Left ventricle myocardium inferior (tissue), 1 donor: ENCODE measurements around the gene ZNF705A. TPM values are rescaled to one million over a fixed set of nuclear protein-coding genes. Genes with fewer than 3 reads are reported as not detected.
A peak's percentile ranks its signal among the peaks of the same experiment; 100 is the strongest.
"Not testable (repeated sequence)": the region's sequence is repeated elsewhere in the genome, so short reads cannot be mapped to it uniquely, and the experiment has no call there.

ENCODE experiments used
- DNase-seq: peaks from one replicate; pipeline ENCODE4 v3.0.0-alpha.2; 2020
- H3K27ac ChIP-seq: fragments of 200-600 bp; replicated peaks from 2 replicates; pipeline ENCODE4 v1.8.0; 2021
- H3K27me3 ChIP-seq: fragments of 200-600 bp; 2 replicates; pipeline ENCODE4 v1.8.0; 2021; ENCODE audit warnings: low read depth
- H3K36me3 ChIP-seq: fragments of 200-600 bp; 2 replicates; pipeline ENCODE4 v1.8.0; 2021
- H3K4me1 ChIP-seq: fragments of 200-600 bp; 2 replicates; pipeline ENCODE4 v1.8.0; 2021
- H3K4me3 ChIP-seq: fragments of 200-600 bp; 2 replicates; pipeline ENCODE4 v1.8.0; 2021; ENCODE audit warnings: mild to moderate bottlenecking, moderate library complexity
- H3K9me3 ChIP-seq: fragments of 200-600 bp; replicated peaks from 2 replicates; pipeline ENCODE4 v1.8.0; 2021
- CTCF ChIP-seq: fragments of 200-600 bp; IDR thresholded peaks from 2 replicates; pipeline ENCODE4 v1.8.0; 2021; ENCODE audit warnings: antibody characterized with exemption, mild to moderate bottlenecking, borderline replicate concordance
- intact Hi-C: fragments of 100-400 bp; cut with micrococcal nuclease; formaldehyde crosslinking; loops from one replicate; pipeline ENCODE4 v1.11.0; 2022
- total RNA-seq: library from RNA; stranded (reverse); fragmentation: NEBNext Ultra II Directional; extraction: Animal tissue kit (Norgen Biotek cat#: 25700); gene quantifications from one replicate; pipeline ENCODE4 v1.2.1, GENCODE V29; 2021
- donor health status: DM: no; HTN: yes; CAD: no; lungs with severe emphysema.

The ZNF705A gene
- total RNA-seq, 1 donor from 2014 or later: not detected

- H3K9me3 ChIP-seq, H3K36me3 ChIP-seq, intact Hi-C loops, H3K27ac ChIP-seq, H3K27me3 ChIP-seq, DNase-seq, H3K4me1 ChIP-seq, H3K4me3 ChIP-seq: not testable (repeated sequence)
Observed at GRCh38 chr12:8197685-8198308, 41.0 kb downstream of the ZNF705A start.

- H3K36me3 ChIP-seq, DNase-seq, H3K4me3 ChIP-seq, H3K9me3 ChIP-seq, H3K27ac ChIP-seq, H3K27me3 ChIP-seq, intact Hi-C loops, H3K4me1 ChIP-seq: not testable (repeated sequence)
Observed at GRCh38 chr12:8218711-8219382, 62.0 kb downstream of the ZNF705A start.

GRCh38 chr12:8221375-8221774, 64.6 kb downstream of the ZNF705A start:
- H3K27ac ChIP-seq, intact Hi-C loops, H3K27me3 ChIP-seq, H3K36me3 ChIP-seq, H3K4me3 ChIP-seq, DNase-seq, H3K9me3 ChIP-seq, H3K4me1 ChIP-seq: not testable (repeated sequence)

DNA sequence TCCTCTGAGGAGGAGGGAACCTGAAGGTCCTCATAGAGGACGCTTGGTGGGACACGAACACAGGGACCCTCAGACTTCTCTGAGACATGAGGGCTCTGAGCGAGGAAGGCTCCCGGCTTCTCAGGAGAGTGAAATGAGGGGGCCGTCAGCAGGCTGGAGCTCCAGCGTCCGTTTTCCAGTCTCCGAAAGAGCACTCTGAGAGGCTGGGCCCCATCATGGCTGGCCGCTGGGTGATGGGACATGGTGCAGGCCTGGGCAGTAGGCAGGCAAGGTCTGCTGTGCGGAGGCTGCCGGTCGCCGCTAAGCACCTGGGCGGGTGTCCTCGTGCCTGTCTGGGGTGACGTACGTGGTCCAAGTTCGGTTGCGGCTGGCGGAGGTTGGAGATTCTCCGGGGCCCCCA, 65.0 kb downstream of the ZNF705A start:
- H3K36me3 ChIP-seq, H3K9me3 ChIP-seq, H3K27me3 ChIP-seq, H3K4me3 ChIP-seq, DNase-seq, H3K27ac ChIP-seq, H3K4me1 ChIP-seq, intact Hi-C loops: not testable (repeated sequence)

DNA sequence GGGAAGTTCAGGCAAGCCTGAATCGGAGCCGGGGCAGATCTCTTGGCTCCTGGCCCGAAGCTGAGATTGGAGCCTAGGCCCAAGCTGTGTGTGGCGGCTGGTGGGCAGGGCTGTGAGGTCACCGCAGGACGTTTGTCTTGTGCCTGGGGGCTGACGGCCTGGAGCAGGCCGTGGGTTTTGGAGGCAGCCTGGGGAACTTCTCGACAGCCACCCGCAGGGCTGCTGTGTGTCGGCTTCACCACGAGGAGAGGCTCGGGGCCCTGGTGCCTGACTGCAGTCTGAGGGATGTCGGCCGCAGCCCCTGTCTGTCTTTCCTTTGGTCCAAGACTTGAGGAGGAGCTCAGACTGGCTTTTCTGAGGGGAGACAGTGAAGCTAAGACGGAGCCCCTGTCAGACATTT, 65.5 kb downstream of the ZNF705A start:
- H3K9me3 ChIP-seq, H3K27me3 ChIP-seq, intact Hi-C loops, H3K4me1 ChIP-seq, H3K36me3 ChIP-seq, H3K4me3 ChIP-seq, H3K27ac ChIP-seq, DNase-seq: not testable (repeated sequence)

DNA sequence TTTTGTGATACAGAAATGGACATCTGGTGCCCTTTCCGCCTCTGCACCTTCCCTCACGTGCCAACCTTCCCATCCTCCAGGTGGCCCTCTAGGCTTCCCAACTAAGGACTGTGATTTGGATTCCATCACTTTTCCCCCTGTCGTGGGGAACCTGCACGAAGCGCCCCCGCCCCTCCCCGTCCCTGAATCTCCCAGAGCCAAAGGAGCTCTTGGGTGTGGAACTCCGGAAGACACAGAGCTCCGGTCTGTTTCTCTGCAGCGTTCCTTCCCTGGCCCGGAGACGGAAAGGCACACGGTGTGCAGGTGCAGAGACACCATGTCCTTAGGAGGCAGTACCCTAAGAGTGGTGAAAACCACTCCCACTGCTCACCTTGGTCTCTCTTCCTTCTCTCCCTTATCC, 66.8 kb downstream of the ZNF705A start:
- H3K9me3 ChIP-seq, H3K27me3 ChIP-seq, intact Hi-C loops, H3K4me1 ChIP-seq, H3K27ac ChIP-seq, DNase-seq, H3K4me3 ChIP-seq, H3K36me3 ChIP-seq: not testable (repeated sequence)

- not testable (repeated sequence) for H3K4me3 ChIP-seq
Observed at GRCh38 chr12:8224782-8225181, 68.0 kb downstream of the ZNF705A start.

DNA sequence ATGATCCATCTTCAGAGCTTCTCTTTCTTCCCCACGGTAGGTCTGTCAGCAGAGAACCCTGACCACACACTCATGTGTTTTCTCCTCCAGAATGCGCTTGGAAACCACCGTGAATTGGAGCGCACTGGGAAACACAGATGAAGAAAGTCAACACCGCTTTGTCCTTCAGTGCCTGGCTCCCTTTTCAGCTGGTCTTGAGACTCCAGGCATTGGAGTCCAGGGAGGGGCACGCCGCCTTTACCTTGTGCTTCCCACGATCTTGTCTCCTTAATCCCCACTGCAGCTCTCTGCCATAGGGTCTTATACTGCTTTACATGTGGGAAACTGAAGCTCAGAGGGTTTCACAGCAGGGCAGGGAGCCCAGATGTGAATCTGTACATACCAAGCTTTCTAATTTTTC, 69.5 kb downstream of the ZNF705A start:
- no peaks in the 10 kb centered on the region for H3K4me1 ChIP-seq
- no peaks in the 10 kb centered on the region for H3K36me3 ChIP-seq
- no peak overlapping the region for H3K27ac ChIP-seq
- intact Hi-C loops: no loop called here
- no peaks in the 10 kb centered on the region for H3K9me3 ChIP-seq
- no peaks in the 10 kb centered on the region for H3K27me3 ChIP-seq
- H3K4me3 ChIP-seq: no peak overlapping the region
- no peak for DNase-seq
- TF ChIP-seq CTCF: no peak

More at GRCh38 chr12:8224782-8225181, 68.0 kb downstream of the ZNF705A start:
- DNase-seq, intact Hi-C loops, H3K4me1 ChIP-seq, H3K27ac ChIP-seq, H3K9me3 ChIP-seq, H3K27me3 ChIP-seq, H3K36me3 ChIP-seq: not testable (repeated sequence)

DNA sequence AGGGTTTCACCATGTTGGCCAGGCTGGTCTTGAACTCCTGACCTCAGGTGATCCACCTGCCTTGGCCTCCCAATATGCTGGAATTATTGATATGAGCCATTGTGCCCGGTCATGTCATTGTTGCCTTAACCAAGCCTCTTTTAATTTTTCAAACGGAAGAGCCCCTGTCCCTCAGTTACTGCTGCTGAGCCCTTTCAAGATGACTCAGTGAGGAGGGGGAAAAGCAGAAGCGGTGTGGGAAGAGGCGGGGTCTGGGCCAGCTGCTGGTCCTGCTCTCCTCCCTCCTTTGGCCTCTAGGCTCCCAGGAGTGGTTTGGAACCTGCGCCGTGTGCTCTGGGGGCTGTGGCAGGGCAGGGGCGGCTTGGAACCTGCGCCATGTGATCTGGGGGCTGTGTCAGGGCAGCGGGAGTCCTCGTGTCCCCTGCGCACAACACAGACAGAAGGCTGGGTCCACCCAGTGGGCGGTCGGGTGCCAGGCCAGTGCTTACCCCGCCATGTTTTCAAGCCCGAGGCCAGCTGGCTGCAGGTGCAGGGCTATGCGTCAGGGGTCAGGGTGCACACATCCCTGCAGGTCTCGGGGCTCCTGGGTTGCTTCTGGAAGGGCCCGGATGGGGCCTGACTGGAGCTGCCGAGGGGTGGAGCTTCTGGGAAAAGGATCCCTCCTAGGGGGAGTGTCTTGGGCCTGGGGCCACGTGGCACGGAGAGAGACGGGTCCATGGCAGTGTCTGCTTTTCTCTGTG, 70.3 kb downstream of the ZNF705A start, which contains the start of gene FAM90A1:
FAM90A1 (minus strand) TSS at position 627 of the 740 bp plus-strand sequence. CDS start 2,786 bp downstream, outside the sequence.
- H3K4me1 ChIP-seq, H3K27me3 ChIP-seq, H3K9me3 ChIP-seq, DNase-seq, H3K27ac ChIP-seq, intact Hi-C loops, H3K36me3 ChIP-seq: not testable (repeated sequence)
- H3K4me3 ChIP-seq: peak within 1 kb of the TSS; percentile 51

DNA sequence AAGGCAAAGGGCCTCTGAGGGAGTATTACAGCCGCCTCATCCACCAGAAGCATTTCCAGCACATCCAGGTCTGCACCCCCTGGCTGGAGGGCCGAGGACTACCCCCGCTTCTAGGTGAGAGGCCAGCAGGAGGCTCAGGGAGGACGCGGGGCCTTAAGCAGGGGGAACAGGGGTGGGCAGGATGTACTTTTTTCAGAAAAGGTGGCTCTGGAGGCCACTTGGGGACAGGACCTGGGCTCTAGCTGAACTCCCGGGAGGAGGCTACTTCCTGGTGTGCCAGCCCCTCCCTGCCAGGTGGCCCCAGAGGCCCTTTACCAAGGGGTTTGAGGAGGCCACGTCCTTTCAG, 70.9 kb downstream of the ZNF705A start:
- H3K4me1 ChIP-seq, intact Hi-C loops, H3K36me3 ChIP-seq, H3K27me3 ChIP-seq, H3K27ac ChIP-seq, DNase-seq, H3K9me3 ChIP-seq: not testable (repeated sequence)
- H3K4me3 ChIP-seq: peak overlapping the region; percentile 51

- H3K27me3 ChIP-seq, DNase-seq, H3K4me3 ChIP-seq, intact Hi-C loops, H3K4me1 ChIP-seq, H3K36me3 ChIP-seq, H3K9me3 ChIP-seq, H3K27ac ChIP-seq: not testable (repeated sequence)
Observed at GRCh38 chr12:8228607-8229006, 71.8 kb downstream of the ZNF705A start.

GRCh38 chr12:8229486-8229885, 72.7 kb downstream of the ZNF705A start:
- H3K27me3 ChIP-seq, H3K4me3 ChIP-seq, DNase-seq, H3K27ac ChIP-seq, intact Hi-C loops, H3K9me3 ChIP-seq, H3K36me3 ChIP-seq, H3K4me1 ChIP-seq: not testable (repeated sequence)
